KOPT-K1 (cell line): ENCODE results near the gene MYLK.

Source experiments
- H3K27ac ChIP-seq: fragments of 200-600 bp; sonication (generic); 2 replicates; pipeline ENCODE4 v1.5.1; 2016; ENCODE audit warnings: antibody characterized with exemption, mild to moderate bottlenecking, low read depth, low read length; ENCODE audit not compliant: poor library complexity, severe bottlenecking
- H3K36me3 ChIP-seq: fragments of 200-600 bp; sonication (generic); 2 replicates; pipeline ENCODE4 v1.5.1; 2017; ENCODE audit warnings: antibody characterized with exemption, mild to moderate bottlenecking, low read length, moderate library complexity; ENCODE audit not compliant: insufficient read depth
- H3K9me3 ChIP-seq: fragments of 200-600 bp; sonication (generic); 2 replicates; pipeline ENCODE4 v1.5.1; 2017; ENCODE audit warnings: antibody characterized with exemption, low read length, mild to moderate bottlenecking; ENCODE audit not compliant: insufficient read depth, poor library complexity, severe bottlenecking

The MYLK gene

DNA sequence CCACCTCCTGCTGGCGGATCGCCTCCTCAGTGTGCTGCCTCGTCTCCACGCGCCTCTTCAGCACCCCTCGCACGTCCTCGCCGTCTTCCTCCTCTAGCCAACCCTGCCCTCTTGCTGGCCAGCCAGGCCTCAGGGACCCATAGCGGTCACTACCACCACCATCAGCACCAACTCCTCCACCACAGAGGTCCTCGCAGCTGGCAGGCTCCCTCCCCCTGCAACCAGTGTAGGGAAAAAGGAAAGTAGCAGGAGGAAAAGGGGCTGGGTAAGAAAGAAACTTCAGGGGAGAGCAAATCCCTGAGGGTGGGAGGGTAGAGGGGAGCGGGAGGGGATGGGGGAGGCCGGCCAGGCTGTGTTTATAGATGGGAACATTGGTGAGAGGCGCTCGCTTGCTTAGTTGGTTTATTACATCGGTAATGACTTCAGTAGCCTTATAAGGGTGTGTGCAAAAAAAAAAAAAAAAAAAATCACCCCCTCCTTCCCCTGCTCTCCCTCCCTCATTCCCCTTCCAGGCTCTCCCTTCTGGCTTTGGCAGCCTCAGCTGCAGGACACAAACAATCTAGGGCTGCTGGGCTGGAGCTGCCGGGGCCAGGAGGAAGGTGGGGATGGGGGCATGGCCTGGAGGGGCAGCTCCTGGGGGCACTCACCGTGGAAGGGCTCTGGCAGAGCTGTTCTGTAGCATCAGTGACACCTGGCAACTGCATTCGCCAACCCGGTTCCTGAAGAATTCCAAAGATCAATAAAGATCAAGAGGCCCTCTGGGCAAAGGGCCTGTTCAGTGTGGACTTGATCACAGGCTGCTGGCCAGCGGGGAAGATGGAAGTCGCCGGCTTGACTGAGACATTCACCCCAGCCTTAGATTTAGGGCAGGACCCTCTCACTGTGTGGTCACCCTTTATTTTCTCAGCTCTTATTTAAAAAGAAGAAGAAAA is 183.1 kb downstream of the MYLK start:
- Histone ChIP-seq H3K27ac (no peak overlapping the region), H3K36me3 (no peaks in the 10 kb centered on the region), H3K9me3 (no peaks in the 10 kb centered on the region)

DNA sequence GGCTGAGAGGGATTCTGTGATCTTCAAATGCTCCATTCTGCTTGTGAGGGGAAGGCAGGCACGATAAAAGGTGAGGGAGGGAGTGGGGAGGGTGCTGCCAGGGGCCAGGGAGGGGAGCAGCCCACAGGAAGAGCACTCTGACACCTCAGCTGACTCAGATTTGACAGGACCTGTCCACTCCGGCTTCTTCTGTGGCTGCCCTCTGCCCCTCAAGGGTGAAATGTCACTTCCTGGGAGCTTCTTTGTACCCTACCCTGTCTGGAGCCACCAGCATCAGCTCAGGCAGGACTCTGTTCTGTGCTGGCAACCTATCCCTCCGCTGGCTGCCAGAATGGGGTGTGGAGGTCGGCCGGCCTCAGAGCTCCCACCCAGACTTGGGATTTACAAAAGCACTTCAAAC is 185.3 kb downstream of the MYLK start:
- Histone ChIP-seq H3K36me3 (no peaks in the 10 kb centered on the region), H3K27ac (no peak overlapping the region), H3K9me3 (no peaks in the 10 kb centered on the region)

DNA sequence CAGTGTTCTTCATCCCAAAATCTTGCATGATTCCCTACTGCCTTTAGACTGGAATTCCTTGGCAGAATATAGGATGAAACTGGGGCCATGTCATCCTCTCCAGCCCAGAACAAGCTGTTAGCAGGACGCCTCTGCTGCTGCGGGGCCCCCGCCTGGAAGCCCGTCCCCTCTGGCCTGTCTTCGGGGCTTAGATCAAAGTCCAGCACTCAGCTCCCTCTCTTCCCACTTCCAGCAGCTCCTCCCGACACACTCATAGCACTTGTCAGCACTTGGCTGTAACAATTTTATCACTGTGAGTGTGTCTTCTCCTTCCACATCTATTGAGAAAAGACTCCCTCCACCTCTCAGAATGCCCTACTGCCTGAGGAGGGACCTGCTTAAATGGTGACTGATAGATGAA is 187.3 kb downstream of the MYLK start:
- Histone ChIP-seq H3K27ac (no peak overlapping the region), H3K36me3 (no peaks in the 10 kb centered on the region), H3K9me3 (no peaks in the 10 kb centered on the region)

DNA sequence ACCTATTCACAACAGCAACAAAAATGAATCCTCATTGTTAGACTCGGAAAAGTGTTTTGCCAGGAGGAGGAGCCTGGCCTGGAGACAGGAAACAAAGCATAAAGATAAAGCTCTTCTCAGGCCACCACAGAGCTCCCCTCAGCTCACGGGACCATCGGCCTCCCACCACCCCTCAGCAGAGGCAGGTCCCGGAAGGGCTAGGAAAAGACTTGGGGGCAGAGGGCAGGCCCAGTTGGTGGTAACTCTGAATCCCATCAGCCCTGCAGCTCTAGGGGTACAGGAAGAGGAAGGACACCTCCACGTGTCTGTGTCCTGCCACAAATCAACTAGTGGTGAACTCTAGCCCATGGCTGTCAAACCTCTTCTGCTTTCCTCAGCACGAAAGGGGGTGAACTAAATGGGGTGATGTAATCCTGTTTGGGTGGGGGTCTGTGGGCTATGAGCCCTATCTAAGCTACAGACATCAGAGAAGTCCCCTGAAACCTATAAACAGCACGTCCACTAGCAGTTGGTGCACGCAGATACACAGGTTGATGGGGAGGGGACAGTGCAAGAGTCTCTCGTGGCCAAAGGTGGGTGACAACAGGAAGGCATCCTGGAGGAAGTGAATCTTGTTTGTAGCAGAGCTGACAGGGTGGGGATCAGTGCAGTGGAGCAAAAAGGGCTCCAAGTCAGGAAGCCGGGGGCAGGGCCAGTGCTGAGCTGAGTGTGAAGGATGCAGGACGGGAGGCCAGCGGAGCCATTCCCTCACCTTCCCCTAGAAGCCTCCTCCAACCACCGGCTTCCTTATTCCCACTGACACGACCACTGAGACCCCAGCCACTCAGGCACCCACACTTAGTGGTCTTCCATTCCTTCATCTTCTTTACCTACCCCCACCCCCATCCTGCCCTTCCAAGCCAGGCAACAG is 188.1 kb downstream of the MYLK start:
- H3K36me3 ChIP-seq, result no peaks in the 10 kb centered on the region
- no peaks in the 10 kb centered on the region for H3K9me3 ChIP-seq
- no peak overlapping the region for H3K27ac ChIP-seq

DNA sequence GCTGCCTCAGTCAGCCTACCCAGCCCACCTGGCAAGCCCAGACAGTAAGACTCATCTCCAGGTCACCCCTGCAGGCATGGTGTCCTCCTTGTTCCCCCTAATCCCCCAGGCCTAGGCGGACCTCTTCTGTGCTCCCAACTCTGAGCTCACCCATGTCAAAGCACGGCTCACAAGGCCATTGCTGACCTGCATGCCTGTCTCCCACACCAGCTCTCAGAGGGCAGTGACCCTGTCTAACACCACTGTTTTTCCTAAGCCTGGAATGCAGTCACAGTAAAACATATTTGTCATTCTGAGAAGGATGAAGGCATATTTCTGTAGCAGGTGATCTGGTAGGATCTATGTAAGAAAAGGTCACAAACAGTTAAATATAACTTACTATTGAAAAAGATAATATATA is 189.0 kb downstream of the MYLK start:
- H3K27ac ChIP-seq, result no peak overlapping the region

DNA sequence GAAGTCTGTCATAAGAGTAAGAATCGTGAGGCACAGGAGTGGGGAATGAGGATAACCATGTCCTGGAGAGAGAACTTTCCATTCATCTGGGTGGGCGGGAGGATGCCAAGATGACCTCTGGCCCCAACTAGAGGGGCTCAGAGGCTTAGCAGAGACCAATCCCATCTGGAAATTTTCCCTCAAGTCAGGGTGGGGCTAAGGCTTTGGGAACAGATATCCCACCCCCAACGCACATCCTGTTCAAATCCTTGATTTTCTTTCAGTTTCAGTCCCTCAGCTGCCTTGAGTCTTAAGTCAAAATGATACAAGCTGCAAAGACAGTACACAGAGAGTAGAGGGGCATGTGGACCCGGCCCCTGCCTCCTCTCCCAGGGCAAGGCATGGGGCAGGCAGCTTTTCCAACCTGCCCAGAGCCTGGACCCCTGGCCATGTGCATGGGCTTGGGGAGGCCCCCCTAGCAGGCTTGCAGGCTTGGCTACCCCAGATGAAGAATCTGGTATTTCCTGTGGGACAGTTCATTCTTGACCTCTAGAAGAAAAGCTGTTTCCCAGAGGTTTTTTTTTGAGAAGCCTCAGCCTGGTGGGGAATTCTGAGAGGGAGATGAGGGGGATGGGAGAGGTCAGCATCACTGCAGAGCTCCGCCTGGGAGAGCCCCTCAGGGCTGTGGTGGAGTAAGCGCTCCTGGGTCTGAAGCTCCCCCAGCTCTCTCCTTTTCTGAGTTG is 189.6 kb downstream of the MYLK start:
- Histone ChIP-seq H3K36me3 (no peaks in the 10 kb centered on the region), H3K9me3 (no peaks in the 10 kb centered on the region), H3K27ac (no peak overlapping the region)

More for the DNA sequence above, 189.0 kb downstream of the MYLK start:
- Histone ChIP-seq H3K9me3 (no peaks in the 10 kb centered on the region), H3K36me3 (no peaks in the 10 kb centered on the region)

DNA sequence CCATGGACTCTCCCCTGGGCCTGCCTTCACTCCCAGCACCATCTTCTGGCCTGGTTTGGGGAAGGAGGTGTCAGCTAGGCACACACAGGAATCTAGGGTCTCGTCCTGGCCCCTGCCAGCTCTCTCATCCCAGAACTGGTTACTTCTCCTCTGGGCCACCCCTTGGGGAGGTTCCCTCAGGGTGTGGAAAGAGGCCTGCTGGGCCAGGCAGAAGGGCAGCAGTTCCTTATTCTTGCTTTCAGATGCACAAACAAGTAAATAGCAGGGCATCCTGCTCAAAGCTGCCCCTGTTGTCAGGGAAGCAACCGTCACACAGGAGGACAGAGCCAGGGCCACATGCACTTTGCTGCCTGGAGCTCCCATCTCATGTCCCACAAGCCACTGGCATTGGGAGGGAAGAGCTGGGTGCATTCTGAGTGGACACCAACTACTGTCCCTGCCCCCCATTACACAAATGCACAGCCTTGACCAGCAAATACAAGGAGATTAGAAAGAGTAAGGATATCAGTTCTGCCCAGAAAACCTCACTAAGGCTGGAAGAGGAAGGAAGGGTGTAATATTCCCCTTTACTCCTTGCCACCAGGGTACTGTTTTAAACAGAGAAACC is 190.4 kb downstream of the MYLK start:
- H3K9me3 ChIP-seq, result no peaks in the 10 kb centered on the region
- no peak overlapping the region for H3K27ac ChIP-seq
- no peaks in the 10 kb centered on the region for H3K36me3 ChIP-seq

DNA sequence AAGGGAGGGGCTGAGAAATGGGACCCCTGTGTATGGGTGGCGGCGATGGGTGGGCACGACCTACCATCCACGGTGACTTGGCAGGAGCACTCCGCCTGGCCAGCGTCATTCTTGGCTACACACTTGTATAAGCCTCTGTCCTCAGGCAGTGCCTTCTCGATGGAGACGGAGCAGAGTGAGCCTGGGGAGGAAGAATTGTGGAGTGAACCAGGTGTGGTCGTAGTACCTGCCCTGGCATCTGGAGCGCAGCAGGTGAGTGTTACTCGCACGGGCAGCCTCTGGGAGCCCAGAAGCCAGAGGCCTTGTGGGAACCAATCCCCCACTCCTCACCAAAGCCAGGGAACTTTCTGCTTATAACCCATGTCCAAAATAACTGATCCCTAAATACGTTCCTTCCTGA is 191.5 kb downstream of the MYLK start:
- Histone ChIP-seq H3K9me3 (no peaks in the 10 kb centered on the region), H3K27ac (no peak overlapping the region), H3K36me3 (no peaks in the 10 kb centered on the region)

DNA sequence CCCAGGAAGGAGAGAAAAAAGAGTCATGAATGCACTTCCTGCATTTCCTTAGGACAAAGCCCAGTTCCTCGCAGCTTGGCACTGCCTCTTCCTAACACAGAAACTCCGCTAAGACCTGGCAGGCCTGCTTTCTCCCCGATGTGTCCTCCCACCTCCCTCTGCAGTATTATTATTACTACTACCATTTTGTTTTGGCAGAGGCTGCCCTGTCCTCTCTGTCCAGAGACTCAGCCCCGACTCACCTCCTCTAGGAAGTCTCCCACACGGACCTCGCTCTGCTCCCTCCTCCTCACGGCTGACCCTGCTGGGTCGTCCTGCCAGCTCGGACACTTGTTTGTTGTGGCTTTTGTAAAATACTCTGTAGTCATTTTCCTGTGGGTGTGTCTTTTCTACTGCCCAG is 192.1 kb downstream of the MYLK start:
- H3K9me3 ChIP-seq, result no peaks in the 10 kb centered on the region
- H3K36me3 ChIP-seq, result no peaks in the 10 kb centered on the region
- H3K27ac ChIP-seq, result no peak overlapping the region

DNA sequence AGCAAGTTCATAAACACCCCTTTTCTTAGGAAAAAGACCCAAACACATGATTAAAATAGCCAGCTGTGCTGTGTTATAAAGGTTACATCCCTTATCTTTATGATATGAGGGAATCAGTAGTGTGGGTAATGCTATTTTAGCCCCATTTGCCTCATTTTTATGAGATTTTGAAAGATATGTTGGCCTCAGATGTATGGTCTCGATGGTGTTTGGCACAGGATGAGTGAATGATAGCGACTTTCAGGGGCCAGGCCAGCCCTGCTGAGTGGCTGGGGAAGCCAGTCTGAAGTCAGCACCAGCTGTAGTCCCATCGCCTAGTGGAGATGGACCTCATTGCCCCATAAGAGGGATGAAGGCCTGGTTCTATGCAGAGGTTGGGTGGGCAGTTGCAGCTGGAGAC is 194.3 kb downstream of the MYLK start:
- no peak overlapping the region for H3K27ac ChIP-seq
- no peaks in the 10 kb centered on the region for H3K36me3 ChIP-seq
- H3K9me3 ChIP-seq, result no peaks in the 10 kb centered on the region

DNA sequence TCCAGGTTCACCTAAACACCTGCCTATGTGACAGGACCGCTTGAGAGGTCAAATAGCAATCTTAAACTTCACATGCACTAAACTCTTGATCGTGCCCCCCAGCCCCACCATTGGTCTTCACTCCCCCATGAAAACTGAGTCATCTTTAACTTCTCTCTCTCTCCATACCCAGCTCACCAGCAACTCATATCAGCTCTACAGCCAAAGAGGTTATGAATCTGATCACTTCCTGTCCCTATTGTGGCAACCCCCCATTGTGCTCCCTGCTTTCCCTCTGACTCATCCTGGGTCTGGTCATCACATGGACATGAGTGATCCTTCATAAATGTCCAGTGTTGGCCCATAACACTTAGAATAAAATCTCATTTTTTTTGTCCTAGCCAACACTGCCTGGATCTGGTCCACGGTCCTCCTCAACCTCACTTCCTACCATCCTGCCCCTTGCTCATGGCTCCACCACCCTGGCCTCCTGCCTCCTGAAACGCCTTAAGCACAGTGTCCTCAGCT is 195.8 kb downstream of the MYLK start:
- H3K27ac ChIP-seq, result no peak overlapping the region
- H3K36me3 ChIP-seq, result no peaks in the 10 kb centered on the region
- no peaks in the 10 kb centered on the region for H3K9me3 ChIP-seq

DNA sequence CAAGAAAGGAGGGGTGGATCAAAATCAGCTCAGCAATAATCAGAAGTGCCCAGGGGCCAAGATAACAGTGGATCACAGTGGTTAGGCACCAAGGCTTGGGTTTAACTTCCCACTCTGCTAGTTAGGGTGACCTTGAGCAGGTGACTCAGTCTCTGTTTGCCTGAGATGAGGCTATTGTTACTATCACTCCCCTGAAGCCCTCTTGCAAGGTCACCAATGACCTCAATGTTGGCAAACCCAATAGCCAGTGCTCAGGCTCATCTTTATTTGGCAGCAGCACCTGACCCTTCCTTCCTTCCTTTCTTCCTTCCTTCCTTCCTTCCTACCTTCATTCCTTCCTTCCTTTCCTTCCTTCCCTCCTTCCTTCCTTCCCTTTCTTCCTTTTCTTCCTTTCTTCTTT is 196.8 kb downstream of the MYLK start:
- Histone ChIP-seq H3K27ac (no peak overlapping the region), H3K36me3 (no peaks in the 10 kb centered on the region), H3K9me3 (no peaks in the 10 kb centered on the region)

DNA sequence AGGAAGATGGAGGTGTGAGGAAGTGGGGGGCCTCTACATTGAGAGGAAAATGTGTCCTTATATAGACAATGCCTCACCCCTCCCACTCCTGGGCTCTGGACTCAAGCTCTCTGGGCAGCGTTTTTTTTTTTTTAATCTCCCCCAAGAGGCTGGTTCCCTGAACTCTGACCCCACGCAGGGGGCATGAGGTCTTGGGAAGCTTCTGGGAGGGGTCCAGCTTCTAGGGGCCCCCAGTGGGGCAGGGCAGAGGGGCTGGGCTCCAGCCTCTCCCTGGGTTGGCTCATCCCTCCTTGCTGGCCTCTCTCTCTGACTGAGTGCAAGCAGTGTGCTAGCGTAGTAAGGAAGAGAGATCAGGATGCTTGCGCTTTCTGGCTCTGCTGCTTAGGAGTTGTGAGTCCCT is 197.9 kb downstream of the MYLK start:
- no peaks in the 10 kb centered on the region for H3K36me3 ChIP-seq
- H3K9me3 ChIP-seq, result no peaks in the 10 kb centered on the region
- H3K27ac ChIP-seq, result no peak overlapping the region

DNA sequence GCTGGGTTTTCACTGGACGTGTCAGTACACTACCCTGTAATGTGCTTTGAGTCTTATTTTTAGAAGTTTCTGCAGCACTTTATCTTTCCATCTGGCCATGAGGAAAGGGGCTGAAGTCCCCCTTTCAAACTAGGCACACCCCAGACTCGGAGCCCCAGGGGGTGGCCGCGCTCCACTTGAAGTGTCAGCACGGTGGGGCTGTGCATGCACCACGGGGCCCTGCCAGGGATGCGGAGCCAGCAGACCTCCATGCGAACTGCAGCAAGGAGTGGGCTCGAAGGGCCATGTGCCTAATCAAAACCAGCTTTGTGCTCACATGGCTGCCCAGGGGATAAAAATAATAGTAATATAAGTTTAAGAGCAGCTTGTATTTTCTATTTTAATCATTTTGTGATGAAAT is 198.4 kb downstream of the MYLK start:
- Histone ChIP-seq H3K27ac (no peak overlapping the region), H3K9me3 (no peaks in the 10 kb centered on the region), H3K36me3 (no peaks in the 10 kb centered on the region)
